Activated effector memory CD4-positive, alpha-beta T cell treated with Interleukin-2 at 50 U/mL for 16 hours (primary cell): ENCODE measurements around the gene COL18A1.
"Not testable (repeated sequence)": the region's sequence is repeated elsewhere in the genome, so short reads cannot be mapped to it uniquely, and the experiment has no call there.

ENCODE experiments used
- DNase-seq: peaks from one replicate; pipeline ENCODE4 v3.0.0-alpha.2; 2020

COL18A1 gene

GRCh38 chr21:45527151-45527999 is 122.4 kb downstream of the COL18A1 start:
- not testable (repeated sequence) for DNase-seq

- no peak for DNase-seq
Measured at GRCh38 chr21:45528028-45528705, 123.2 kb downstream of the COL18A1 start.

GRCh38 chr21:45528981-45529784 is 124.2 kb downstream of the COL18A1 start:
- no peak for DNase-seq

- DNase-seq = no peak
Measured at GRCh38 chr21:45529785-45530422, 124.9 kb downstream of the COL18A1 start.

- no peak for DNase-seq
Measured at GRCh38 chr21:45530423-45531113, 125.6 kb downstream of the COL18A1 start.

- DNase-seq = not testable (repeated sequence)
Measured at GRCh38 chr21:45531114-45531392, 126.1 kb downstream of the COL18A1 start.

GRCh38 chr21:45531393-45532215 is 126.6 kb downstream of the COL18A1 start:
- DNase-seq = no peak

- DNase-seq = no peak
Measured at GRCh38 chr21:45532826-45533360, 127.9 kb downstream of the COL18A1 start.

GRCh38 chr21:45533361-45533845 is 128.4 kb downstream of the COL18A1 start:
- no peak for DNase-seq

- DNase-seq = no peak
Measured at GRCh38 chr21:45533846-45534635, 129.1 kb downstream of the COL18A1 start.

GRCh38 chr21:45534636-45535331 is 129.8 kb downstream of the COL18A1 start:
- DNase-seq = no peak

- DNase-seq = no peak
Measured at GRCh38 chr21:45535341-45536081, 130.5 kb downstream of the COL18A1 start.

- no peak for DNase-seq
Measured at GRCh38 chr21:45536301-45537081, 131.5 kb downstream of the COL18A1 start.

- DNase-seq = no peak
Measured at GRCh38 chr21:45537111-45537745, 132.3 kb downstream of the COL18A1 start.

- no peak for DNase-seq
Measured at GRCh38 chr21:45537746-45538291, 132.9 kb downstream of the COL18A1 start.

- no peak for DNase-seq
Measured at GRCh38 chr21:45538381-45539045, 133.5 kb downstream of the COL18A1 start.
